Midbrain (tissue), 1 donor: ENCODE data around the gene HOXA13.
A peak's percentile ranks its signal among the peaks of the same experiment; 100 is the strongest.

Experiments used
- DNase-seq: peaks from one replicate; lab custom pipeline; 2025; lab: John Stamatoyannopoulos, UW

Gene HOXA13

GRCh38 chr7:27181795-27182275 is 18.1 kb downstream of the HOXA13 start:
- DNase-seq: no peak

GRCh38 chr7:27180431-27181420 is 19.2 kb downstream of the HOXA13 start:
- no peak for DNase-seq

- DNase-seq: peak; percentile 26
Observed at GRCh38 chr7:27179503-27180430, 20.1 kb downstream of the HOXA13 start.

- DNase-seq: no peak
Observed at GRCh38 chr7:27179030-27179429, 20.9 kb downstream of the HOXA13 start.

GRCh38 chr7:27178366-27178765 is 21.5 kb downstream of the HOXA13 start:
- no peak for DNase-seq

- no peak for DNase-seq
Observed at GRCh38 chr7:27177795-27178320, 22.0 kb downstream of the HOXA13 start.

GRCh38 chr7:27176962-27177794 is 22.7 kb downstream of the HOXA13 start:
- no peak for DNase-seq

- no peak for DNase-seq
Observed at GRCh38 chr7:27176524-27176845, 23.4 kb downstream of the HOXA13 start.

GRCh38 chr7:27175626-27176523 is 24.0 kb downstream of the HOXA13 start:
- DNase-seq: no peak

- DNase-seq: no peak
Observed at GRCh38 chr7:27174874-27175625, 24.8 kb downstream of the HOXA13 start.

GRCh38 chr7:27173956-27174873 is 25.7 kb downstream of the HOXA13 start, which contains the start of gene HOXA10:
Gene HOXA10, minus strand, starts transcription at chr7:27174320. Its CDS starts 14 bp downstream, at chr7:27174306.
- no peak for DNase-seq

- DNase-seq: no peak
Observed at GRCh38 chr7:27173511-27173955, 26.4 kb downstream of the HOXA13 start.

- no peak for DNase-seq
Observed at GRCh38 chr7:27172823-27173510, 26.9 kb downstream of the HOXA13 start.

GRCh38 chr7:27172315-27172774 is 27.5 kb downstream of the HOXA13 start:
- no peak for DNase-seq

GRCh38 chr7:27171637-27172314 is 28.1 kb downstream of the HOXA13 start:
- no peak for DNase-seq

GRCh38 chr7:27171325-27171636 is 28.6 kb downstream of the HOXA13 start:
- no peak for DNase-seq
